Activated naive CD4-positive, alpha-beta T cell treated with anti-CD3 and anti-CD28 coated beads, Interleukin-2, amount 10 ng/mL, durations not matched to agents 5 hours and 36 hours (primary cell): ENCODE results near the gene KANSL1L. TPM values are rescaled to one million over a fixed set of nuclear protein-coding genes. Genes with fewer than 3 reads are reported as not detected.

Experiments used
- total RNA-seq, 2 experiments: library from RNA; stranded (reverse); gene quantifications; one replicate each; pipeline ENCODE4 v1.2.3, GENCODE V29; 2021

The KANSL1L gene, protein sequence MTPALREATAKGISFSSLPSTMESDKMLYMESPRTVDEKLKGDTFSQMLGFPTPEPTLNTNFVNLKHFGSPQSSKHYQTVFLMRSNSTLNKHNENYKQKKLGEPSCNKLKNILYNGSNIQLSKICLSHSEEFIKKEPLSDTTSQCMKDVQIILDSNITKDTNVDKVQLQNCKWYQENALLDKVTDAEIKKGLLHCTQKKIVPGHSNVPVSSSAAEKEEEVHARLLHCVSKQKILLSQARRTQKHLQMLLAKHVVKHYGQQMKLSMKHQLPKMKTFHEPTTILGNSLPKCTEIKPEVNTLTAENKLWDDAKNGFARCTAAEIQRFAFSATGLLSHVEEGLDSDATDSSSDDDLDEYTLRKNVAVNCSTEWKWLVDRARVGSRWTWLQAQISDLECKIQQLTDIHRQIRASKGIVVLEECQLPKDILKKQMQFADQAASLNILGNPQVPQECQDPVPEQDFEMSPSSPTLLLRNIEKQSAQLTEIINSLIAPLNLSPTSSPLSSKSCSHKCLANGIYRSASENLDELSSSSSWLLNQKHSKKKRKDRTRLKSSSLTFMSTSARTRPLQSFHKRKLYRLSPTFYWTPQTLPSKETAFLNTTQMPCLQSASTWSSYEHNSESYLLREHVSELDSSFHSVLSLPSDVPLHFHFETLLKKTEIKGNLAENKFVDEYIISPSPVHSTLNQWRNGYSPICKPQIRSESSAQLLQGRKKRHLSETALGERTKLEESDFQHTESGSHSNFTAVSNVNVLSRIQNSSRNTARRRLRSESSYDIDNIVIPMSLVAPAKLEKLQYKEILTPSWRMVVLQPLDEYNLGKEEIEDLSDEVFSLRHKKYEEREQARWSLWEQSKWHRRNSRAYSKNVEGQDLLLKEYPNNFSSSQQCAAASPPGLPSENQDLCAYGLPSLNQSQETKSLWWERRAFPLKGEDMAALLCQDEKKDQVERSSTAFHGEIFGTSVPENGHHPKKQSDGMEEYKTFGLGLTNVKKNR
- 1 to 10 TPM; 6.7 to 8.1 TPM for total RNA-seq

DNA sequence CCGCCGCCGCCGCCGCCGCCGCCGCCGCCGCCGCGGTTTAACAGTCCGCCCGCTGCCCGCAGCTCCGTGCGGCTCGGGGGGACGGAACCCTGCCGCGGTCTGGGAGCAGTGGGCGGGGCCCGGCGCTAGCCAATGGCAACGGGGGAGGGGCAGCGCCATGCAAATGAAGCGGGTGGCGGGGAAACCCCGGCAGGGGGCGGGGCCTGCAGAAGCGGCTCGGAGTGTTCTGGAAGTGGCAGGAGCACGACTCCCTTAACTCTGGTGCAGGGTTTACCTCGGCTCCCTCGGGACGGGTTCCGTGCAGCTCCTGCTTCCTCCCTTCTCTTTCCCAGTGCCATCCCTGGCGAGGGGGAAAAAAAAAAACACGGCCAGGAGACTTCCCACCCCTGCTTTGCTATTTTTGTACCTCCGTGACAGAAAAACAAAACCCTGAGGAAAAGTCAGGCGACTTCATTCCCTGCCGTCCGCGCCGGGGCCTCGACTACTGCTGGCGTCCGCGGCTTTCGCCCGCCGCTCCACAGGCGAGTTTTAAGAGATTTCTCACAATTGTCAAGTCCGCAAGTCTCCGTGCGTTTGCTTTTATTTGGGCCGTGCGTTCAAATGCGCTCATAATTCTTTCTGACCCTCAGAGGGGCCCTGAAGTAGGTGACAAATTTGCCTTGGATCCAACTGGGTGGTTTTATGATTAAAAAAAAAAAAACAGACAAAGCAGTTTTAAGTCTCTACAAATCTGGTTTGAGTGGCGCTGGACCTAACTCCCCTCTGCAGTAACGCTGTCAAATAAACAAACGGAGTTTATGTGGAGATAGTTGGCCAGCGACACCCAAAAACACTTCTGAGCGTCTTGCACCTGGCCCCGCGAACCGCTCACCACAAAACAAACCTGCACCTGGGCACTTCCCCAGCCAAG is at the start of gene KANSL1L:
KANSL1L (minus strand) TSS at position 101 of the 910 bp plus-strand sequence. CDS start 16,827 bp downstream, outside the sequence.

DNA sequence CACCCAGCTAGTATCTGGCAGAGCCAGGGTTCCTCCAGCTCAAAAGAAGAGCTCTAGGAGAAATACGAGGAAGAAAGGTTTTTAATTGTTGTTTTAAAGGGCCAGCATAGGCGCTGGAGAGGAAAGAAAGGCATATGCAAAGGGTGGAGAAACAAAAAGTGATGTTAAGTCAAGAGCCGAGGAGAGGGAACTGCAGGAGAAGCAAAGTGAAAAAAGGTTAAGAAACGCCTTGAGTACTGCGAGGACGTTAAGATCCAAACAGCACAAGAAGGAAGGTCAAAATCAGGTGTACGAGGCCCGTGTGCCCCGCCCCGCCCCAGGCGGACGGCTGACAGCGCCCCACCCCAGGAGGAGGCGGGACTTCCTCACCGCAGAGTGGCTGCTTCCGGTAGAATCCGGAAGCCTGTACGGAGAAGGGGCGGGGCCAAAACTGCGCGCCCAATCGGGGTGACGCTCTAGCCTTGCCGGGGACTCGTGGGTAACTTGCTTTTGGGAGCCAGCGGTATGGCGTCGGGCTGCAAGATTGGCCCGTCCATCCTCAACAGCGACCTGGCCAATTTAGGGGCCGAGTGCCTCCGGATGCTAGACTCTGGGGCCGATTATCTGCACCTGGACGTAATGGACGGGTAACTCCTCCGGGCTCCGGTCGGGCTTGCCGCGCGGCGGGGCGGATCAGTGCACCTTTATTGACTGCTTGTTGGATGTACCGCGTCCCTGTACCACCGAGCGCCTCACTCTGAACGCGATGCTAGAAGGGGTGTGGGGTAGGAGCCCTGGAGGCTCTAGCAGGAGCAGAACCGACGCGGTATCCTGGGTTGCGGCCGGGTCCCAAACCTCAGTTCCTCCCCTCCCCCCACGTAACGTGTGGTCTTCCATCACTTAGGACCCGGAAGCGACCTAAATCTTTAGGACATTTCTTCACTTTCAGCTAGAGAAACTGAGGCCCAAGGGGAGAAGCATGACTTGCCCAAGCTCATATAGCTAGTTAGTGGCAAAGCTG is 168.8 kb downstream of the KANSL1L start, which contains the start of gene RPE:
RPE (plus strand) TSS at position 481 of the 1,000 bp plus-strand sequence; CDS start at position 505, 24 bp downstream.

Other genes starting within 250 kb of the KANSL1L start
- 10 to 100 TPM; 39.2 to 40.9 TPM for gene RPE, start 168.8 kb downstream of the KANSL1L start, total RNA-seq
- not detected for gene ACADL, start 54.0 kb upstream of the KANSL1L start, total RNA-seq
- gene MYL1, start 143.8 kb upstream of the KANSL1L start, total RNA-seq = not detected